GM12874 (cell line): ENCODE results near the gene CLEC2D.

ENCODE experiments used
- TF ChIP-seq, protein P1 (sequence below): IDR thresholded peaks from 2 replicates; pipeline ENCODE4 v1.5.1; 2011; ENCODE audit warnings: low read depth, mild to moderate bottlenecking, control low read depth, low read length, moderate library complexity; ENCODE audit not compliant: insufficient read depth

CLEC2D gene

DNA sequence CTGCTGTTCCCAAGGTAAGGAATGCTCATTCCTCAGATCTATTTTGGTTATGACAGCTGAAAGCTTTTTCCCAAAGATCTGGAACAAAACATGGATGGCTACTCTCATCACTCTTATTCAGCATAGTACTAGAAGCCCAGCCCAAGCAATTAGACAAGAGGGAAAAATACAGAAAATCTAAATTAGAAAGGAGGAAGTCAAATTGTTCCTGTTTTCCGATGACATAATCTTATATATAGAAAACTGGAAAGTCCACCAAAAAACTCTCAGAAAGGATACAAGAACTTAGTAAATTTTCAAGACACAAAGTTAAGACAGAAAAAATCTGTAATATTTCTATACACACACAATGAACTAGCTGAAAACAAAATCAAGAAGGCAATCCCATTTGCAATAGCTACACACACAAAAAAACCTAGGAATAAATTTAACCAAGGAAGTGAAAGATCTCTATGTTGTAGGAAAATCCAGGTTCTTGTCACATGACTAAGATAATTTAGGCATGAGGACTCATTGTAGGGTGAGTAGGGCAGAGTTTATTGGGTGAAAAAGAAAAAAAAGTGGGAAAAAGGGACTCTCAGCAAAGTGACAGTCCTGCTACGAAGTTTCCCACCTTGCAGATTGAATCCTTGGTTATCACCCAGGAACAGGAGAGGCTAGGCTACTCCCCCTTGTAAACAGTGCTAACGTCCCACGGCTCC lies 33.2 kb upstream of the CLEC2D start:
- TF ChIP-seq, protein P1, sequence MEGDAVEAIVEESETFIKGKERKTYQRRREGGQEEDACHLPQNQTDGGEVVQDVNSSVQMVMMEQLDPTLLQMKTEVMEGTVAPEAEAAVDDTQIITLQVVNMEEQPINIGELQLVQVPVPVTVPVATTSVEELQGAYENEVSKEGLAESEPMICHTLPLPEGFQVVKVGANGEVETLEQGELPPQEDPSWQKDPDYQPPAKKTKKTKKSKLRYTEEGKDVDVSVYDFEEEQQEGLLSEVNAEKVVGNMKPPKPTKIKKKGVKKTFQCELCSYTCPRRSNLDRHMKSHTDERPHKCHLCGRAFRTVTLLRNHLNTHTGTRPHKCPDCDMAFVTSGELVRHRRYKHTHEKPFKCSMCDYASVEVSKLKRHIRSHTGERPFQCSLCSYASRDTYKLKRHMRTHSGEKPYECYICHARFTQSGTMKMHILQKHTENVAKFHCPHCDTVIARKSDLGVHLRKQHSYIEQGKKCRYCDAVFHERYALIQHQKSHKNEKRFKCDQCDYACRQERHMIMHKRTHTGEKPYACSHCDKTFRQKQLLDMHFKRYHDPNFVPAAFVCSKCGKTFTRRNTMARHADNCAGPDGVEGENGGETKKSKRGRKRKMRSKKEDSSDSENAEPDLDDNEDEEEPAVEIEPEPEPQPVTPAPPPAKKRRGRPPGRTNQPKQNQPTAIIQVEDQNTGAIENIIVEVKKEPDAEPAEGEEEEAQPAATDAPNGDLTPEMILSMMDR, result no peak

DNA sequence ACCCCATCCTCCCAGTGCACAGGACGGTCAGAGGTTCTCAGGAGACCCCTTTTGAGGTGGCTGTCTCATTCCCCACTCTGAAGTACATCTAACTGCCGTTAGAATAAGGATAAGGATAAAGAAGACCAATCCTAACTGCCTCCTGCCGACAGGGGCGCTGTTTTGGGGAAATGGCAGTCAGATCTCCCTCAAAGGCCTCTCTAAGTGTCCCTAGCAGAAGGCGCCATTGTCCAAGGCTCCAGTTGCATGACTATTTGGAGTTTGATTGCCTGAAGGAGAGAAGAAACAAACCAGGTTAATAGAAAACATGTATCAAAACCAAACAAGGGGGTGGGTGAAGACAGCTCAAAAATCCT lies 32.7 kb upstream of the CLEC2D start:
- TF ChIP-seq, protein P1, result peak; percentile 11; the same call in 1 of the 2 replicates

DNA sequence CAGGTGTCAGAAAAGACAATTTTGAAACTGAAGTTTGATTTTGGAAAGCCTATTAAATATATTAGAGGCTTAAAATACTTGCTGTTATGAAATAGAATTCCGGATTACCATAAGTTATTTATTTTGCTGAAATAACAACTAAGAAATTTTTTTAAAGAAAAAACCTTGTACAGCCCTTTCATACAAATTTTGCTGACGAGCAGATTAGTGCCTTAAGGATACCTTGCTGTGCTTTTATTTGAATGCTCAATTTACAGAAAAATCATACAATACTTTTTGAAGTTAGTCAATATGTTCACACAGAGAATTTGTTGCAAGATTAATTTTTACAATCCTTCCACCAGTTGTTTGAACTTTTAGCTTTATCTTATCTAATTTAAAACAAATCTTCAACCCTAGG lies 29.5 kb upstream of the CLEC2D start:
- TF ChIP-seq, protein P1, result no peak

DNA sequence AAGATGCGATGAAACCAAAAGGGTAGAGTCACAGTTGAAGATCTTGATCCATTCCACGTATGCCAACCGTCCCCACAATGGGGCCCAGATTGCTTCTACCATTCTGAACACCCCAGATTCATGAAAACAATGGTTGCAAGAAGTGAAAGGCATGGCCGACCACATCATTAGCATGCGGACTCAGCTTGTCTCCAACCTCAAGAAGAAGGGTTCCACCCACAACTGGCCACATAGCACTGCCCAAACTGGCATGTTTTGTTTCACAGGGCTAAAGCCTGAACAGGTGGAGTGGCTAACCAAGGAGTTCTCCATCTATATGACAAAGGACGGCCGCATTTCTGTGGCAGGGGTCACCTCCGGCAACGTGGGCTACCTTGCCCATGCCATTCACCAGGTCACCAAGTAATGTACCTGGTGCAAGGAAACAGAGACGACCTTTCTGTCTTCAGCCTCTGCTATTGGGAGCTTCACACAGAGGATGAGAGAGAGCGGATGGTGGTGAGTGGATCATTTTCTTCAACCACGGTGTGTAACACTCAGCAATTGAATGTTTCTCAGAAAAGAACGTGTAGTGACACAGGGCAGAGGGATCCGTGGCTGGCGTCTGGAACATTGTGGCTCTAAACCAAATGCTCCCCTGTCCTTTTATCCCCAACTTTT lies 26.8 kb upstream of the CLEC2D start:
- TF ChIP-seq, protein P1, result no peak

DNA sequence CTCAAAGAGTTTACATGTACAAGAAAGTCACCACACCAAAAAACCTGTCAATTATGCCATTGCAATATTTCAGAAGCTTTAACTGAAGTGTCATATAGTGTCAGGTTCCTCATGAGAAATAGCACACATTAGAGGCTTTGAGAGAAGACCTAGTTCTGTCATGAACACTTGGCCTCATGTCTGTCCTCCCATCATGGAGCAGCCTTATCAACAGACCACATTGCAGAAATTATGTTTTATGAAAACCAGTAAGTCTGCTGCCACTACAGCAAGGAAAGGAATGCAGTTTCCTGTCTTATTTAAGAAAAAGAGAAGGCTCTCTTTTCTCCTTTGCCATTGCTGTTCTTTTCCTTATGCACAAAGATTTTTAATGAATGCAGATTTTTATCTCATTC lies 26.2 kb upstream of the CLEC2D start:
- TF ChIP-seq, protein P1, result no peak

DNA sequence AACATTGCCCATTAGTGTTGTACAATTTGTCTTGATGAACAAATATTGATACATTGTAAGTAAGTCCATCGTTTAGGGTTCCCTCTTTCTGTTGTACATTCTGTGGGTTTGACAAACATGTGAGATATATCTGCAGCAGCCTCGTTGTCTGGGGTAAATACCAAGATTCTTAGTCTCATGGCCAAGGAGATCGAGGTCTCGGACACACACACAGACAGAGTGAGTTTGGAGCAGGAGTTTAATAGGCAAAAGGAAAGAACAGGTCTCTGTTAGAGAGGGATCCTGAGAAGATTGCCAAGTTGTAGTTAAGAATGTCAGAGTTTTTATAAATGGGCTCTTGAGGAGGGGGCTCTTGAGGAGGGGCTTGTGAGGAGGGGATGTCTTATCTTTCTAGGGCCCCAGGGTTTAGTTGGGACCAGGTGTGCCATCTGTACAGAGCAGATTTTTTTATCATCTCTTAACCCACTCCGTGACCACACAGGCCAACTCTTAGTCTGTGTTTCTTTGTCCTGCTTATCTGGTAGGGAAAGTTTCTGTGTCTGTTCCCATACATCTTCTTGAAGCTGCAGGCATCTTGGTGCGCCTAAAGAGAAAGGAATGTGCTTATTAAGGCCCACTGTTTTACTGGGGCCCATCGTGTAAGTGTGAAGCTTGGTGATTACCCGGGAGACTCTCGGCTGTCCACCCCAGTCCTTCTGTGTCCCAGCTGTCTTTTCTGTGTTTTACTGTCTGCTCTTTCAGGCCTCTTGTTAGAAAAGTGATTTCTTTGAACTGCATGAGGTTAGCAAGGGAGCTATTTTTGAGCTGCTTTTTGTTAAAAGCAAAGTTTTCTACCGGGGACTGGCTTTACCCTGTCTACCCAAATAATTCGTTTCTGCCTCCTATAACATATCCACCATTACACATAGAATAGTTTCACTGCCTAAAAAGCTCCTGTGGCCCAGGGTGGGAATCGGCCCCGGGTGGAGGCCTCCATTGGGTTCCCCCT lies 22.4 kb upstream of the CLEC2D start:
- TF ChIP-seq, protein P1, result no peak

DNA sequence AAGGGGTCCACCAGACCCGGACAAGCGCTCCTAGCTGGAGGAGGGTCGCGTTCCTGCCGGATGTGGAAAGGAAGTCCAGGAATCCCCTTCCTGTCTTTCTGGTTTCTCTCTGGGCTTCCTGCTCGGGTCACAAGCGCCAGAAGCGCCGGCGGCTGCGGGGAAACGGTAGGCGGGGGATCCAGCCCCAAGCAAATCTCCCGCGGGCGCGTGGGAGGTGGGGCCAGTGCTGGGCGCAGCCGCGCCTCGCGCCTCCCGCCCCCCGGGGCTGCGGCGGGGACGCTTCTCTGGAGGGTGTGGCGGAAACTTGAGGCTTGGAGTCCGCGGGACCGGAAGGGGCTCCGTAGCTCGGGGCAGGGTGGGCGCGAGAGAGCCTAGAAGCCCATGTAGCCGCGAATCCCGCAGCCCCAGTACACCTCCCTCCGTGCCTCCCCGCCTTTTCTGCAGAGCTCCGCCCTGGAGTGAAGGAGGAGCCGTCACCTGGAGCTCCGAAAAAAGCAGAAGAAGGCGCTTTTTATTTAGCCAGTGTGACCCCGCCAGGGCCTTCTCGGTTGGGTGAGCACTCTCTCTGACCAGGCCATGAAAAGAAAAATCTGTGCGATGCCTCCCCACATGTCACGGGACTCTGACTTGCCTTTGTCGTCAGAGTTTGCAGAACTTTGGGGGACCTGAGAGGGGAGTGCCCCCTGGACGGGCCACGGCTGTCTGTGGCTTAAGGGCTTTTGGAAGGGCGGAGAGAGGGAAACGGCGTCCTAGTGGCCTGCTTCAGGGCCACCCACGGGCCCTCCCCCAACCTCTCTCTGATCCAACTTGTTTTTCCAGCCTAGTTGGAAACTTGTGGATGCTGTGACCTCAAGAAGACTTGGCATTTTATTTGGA lies 21.4 kb upstream of the CLEC2D start:
- TF ChIP-seq, protein P1, result no peak
